Measurements from ENCODE around the gene BMERB1.
A peak's percentile ranks its signal among the peaks of the same experiment; 100 is the strongest.
"Not testable (repeated sequence)": the region's sequence is repeated elsewhere in the genome, so short reads cannot be mapped to it uniquely, and the experiment has no call there.

The BMERB1 gene

DNA sequence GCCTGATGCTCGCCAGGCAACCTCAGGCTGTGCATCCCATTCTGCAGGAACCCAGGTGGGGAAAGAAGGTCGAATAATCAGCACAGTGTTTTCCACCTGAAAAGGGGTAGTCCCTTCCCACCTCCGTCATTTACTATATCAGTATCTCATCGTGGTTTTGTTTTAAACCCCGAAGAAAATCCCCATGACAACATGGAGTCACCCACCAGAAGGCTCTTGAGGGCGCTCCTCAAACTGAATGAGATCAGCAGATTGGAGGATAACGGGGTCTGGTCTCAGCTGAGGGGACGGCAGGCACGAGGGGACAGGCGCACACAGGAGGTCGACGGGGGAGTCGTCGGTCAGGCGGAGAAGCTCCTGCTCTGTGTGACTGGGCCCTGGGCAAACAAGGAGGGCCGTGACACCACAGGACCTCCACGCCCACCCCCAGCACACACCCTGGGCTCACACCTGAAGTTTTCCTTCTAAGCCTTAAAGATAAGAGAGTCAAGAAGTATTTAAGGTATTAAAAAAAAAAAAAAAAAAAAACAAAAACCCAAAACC is 164.3 kb downstream of the BMERB1 start:
- DNase-seq = no peak

DNA sequence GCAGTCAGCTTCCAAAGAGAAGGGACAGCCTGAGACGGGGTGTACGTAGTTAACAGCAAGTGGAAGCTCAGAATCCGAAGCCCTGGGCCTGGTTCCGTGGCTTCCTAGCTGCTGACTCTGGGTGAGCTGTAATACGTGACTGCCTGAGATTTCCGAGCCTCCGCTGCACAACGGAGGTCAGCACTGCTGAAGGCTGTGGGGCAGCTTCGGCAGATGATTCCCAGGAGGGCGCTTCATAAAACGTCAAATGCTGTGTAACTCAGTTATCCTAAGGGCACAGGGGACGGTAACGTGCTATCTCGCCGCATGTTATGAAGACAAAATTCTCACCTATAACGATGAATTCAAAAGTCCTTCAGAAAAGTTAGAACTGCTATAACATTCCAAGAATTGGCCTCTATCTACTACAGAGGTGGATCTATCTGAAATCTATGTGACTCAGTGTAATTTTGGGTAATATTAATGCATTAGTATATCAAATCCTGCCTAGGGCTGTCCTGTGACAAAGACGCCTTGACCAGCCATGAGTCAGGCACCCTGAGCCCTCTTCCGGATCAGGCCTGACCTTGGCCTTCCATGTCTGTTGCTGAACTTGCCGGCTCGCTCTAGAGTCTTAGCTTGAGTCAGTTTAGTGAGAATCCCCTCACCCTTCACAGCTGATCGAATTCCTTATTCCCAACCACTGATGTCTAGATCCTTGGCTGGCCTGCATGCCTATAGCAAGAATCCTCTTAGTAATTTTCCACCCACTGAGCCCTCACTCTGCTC is 165.1 kb downstream of the BMERB1 start:
- no peak for DNase-seq

DNA sequence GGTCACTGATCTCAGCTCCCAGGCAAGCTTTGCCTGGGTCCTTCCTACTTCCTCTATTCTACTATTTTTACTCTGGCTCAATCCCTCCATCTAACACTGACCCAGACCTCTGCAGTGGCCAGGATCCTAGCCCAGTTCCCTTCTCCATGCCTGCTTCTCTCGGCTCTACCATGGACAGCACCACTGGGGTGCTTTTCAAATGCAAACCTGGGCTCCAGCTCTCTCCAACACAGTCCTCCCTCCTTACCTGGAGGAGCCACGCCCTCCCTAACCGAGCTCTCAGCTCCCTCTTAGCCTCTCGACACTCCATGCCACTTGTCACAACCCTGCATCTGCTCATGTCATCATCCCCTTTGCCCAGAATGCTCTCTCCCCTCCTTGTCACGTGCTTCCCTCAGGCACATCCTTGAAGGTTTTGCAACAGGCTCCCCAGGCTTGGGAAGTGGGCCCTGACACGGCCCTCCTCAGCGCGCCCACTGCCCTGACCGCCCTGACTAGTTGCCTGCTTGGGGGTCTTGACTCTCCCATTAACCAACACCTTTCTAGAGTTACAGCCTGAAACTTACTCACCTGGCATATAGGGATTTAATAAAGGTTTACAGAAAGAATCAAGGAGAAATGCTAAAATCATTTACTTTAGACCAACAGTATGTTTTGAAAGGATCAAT is 167.0 kb downstream of the BMERB1 start:
- DNase-seq = no peak

DNA sequence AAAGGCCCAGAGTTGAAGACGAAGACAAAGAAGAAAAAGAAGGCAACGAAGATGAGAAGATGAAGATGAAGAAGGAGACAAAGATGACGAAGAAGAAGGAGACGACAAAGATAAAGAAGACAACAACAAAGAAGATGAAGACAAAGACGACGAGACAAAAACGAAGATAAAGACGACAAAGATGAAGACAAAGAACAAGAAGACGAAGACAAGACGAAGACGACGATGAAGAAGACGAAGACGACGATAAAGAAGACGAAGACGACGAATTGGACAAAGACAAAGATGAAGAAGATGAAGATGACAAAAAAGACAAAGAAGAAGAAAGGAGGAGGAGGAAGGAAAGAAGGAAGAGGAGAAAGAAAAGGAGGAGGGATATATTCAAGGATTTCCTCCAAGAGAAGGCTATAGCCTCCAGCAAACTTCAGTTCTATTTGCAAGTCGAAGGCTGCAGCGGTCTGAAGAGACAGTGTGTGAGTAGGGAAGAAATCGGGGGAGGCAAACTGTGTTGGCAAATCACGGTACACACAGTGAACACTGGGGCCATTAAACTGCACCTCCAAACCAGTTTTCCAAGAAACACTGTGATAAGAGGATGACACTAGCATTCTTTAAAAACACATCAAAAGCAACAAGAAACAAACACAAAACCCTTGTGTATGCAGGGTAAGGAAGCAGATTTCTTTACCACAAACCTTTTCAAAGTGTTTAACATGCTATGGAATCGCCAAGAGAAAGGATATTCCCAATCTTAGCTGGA is 168.1 kb downstream of the BMERB1 start:
- no peak for DNase-seq

DNA sequence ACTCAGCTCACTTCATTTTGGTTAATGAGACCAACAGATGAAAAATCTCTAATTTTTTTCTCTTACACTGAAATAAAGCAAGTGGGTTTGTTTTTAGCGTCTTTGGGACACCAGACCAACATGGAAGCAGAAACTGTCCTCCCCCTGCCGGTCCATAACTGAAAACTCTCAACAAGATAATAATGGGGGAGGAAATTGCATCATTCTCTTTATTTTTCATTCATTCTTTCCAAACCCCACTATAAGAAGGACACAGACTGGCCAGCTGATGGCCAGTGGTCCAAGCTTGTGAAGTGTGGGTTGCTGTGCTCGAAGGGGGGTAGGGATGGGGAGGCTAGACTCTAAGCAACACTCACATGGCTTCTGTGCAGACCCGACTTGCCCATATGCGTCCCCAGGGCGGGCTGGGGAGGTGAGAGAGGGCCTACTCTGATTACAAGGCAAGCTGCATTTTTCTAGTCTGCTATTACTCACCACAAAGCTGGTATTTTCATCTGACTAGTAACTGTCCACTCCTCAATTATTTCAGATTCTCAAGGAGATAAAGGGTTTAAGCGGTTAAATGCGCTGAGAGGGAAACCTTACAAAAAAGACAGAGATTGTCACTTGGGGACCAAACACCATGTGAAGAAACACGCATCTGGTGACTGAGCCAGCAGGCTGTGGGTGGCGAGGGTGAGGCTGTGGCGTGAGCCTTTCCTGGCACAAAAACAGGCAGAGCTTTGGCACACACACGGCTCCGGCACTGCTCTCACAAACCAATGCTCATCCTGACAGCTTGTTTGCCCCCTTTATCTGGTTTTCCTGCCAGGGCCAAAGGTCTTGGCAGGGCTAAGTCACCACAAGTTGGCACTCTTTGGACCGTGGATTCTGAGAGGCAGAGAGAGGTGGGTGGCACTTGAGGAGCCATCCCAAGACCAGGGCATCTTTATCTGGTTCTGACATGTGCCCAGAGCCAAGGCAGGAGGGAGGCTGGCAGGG is 170.4 kb downstream of the BMERB1 start:
- DNase-seq = peak; percentile 25

DNA sequence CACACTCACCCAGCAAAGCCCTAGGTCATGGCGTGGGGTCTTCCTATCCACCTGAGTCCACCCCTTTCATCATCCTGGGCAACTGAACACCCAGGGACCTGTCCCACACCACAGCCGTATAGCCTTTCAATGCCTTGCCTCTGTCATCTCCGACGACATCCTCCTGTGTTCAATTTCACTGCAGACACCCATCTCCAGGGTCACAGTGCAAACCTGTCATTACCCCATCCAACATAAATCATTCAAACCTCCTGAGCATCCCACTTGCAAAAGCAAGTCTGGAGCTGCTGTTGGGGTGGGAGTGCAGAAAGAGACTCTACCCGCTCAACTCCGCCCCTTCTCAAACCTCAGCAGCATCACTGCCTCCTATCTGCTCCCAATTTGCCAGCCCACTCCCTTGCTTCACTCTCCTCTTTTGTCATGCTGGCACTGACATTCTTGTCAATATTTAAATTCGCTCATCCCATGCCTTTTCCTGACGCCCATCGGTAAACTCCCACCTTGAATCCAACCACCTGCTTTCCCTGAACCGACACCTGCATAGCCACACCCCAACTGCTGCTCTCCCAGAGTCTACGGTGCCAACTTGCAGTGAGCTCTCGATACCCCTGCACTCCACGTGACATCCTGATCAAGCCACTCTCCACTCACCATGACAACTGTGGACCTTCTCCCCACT is 171.6 kb downstream of the BMERB1 start:
- no peak for DNase-seq

DNA sequence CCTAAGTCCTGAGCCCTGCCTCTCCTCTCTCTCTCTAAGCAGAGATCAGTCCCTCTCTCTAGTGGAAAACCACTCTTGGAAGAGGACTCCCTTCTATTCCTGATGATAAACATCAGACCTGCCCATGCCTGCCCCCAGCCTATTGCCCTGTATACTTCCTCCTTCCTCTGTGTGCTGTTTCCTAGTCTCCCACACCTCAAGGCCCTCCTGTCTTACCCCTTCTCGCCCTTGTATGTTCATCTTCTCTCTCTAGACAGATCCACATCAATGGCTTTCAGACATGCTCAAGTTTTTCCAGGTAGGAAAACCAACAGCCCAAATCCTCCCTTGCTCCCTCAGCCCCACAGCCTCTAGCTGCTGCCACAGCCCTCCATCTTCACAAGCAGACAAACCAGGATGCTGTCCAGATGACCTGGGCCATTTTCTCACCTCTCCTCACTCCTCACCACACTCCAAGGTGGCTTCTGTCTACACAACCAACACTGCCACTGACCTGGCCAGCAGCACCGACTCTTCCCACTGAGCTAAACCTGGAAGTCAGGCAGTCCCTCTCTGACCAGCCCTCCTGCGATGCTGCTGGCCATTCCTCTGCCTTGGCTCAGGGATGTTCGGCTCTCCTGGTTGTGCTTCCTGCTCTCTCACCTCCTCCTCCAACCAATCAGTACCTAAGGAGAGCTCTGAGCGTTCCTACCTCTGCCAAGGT is 172.3 kb downstream of the BMERB1 start:
- DNase-seq = no peak

DNA sequence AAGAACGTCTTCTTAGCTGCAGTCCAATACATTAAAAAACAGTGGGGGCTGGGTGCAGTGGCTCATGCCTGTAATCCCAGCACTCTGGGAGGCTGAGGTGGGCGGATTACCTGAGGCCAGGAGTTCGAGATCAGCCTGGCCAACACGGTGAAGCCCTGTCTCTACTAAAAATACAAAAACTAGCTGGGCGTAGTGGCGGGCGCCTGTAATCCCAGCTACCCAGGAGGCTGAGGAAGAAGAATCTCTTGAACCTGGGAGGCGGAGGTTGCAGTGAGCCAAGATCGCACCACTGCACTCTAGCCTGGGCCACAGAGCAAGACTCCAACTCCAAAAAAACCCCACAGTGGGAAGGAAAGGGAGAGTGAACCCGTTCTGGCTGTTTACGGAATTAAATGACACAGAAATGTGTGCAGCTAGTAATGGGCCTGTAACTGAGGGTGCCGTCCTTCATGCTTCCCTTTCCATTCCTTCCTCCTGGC is 172.9 kb downstream of the BMERB1 start:
- not testable (repeated sequence) for DNase-seq

DNA sequence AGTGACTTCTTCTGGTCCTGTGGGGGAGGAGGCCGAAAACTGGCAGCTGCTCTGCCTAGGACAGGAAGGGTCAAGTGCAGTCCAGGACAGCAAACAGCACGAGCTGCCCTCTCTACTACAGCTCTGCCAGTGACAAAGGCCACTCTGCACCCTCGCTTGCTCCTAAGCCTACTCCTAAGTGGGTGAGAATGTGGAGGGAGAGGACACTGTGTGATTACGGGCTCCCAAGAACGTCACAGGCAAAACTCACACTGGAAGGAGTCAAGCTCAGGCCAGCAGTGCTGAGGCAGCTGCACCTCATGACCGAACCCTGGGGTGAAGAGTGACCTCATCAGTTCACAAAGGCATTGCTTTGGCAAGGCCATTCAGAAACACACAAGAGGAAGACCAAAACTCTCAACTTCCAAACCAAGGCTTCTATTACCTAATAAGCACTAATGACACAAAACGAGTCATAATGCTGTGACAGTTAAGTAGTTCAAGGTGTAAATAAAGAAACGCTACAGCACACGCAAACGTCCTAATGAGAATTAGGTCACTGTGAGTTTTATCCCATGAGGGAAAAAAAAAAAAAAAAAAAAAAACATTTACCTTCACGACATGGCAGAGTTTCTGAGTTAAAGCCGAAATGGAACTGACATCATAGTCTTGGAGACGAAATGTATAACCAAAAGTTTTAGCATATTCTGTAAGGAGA is 173.5 kb downstream of the BMERB1 start:
- DNase-seq = no peak

DNA sequence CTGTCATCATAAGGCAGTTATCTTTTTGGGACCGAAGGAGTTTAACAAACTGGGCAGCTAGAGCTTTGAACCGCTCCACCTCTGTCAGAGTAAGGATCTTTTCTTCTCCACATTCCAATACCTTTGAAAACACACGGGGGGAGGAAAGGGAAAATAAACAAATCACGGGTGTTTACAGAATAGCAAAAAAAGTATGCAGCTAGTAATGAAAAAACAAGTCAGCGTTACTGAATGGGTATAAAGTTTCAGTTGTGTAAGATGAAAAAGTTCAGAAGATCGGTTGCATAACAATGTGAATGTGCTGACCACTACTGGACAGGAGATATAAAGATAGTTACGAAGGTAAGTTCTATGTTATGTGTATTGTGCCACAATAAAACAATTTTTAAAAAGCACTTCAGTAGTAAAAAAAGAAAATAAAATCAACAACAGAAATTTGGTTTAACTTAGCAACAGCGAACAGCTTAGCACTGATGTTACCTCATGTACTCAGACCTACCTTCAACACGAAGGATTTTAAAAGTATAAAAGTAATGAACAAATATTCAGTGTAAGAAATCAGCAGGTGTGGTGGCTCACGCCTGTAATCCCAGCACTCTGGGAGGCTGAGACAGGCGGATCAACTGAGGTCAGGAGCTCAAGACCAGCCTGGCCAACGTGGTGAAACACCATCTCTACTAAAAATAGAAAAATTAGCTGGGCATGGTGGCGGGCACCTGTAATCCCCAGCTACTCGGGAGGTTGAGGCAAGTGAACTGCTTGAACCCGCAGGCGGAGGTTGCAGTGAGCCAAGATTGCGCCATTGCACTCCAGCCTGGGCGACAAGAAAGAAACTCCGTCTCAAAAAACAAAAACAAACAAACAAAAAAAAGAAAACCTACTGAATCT is 174.3 kb downstream of the BMERB1 start:
- DNase-seq = no peak

DNA sequence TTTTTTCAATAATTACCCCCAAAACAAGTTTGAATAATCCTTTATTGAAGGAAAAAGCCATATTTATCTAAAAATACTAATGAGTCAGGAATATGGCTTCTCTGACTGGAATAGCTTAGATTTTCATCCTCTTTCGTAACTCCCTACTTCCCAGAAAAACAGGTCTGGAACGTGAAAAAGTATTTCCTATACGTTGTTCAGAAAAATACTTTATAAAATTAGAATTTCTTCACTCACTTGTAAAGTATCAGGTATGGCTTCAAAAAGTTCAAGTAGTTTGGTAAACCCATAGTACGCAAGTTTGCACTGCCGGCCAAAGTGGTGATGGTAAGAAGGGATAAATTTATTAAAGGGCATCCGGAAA is 174.9 kb downstream of the BMERB1 start:
- no peak for DNase-seq

DNA sequence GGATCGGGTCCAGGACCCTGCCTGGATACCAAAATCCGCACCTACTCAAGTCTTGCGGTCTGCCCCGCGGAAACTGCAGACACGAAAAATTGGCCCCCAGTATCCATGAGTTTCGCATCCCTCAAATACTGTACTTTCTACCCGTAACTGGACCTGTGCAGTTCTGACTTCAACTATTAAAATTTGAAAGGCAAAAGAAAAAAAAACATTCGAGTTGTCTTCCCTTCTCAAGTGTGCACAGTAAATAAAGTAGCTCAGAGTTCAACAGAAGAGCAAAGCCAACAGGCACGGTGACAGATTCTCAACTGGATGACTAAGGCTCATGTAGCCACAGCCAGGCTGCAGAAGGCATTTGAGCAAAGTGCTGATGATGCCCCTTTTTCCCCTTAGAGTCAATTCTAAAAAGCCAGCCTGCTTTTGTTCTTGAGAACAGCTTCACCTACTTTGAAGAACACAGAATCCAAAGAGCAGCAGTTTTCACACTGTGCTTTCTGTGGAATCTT is 176.0 kb downstream of the BMERB1 start:
- DNase-seq = no peak

DNA sequence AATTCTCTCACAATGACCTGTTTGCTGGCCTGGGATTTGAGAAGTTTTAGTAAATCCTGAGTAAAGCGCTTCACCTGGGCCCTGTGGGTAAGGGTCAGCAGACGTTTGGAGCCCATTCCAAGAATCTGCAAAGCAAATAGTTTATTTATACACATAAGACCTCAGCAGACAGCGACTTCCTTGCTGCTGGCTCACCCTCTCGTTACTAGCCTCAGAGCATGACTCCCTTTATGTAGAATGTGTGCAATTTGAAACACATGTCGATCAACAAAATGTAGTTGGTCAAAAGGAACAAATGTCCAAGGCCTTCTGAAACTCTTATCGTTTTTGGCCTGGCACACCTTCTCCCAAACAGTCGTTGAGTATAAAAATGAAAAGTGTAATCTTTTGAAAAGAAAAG is 177.2 kb downstream of the BMERB1 start:
- DNase-seq = no peak

DNA sequence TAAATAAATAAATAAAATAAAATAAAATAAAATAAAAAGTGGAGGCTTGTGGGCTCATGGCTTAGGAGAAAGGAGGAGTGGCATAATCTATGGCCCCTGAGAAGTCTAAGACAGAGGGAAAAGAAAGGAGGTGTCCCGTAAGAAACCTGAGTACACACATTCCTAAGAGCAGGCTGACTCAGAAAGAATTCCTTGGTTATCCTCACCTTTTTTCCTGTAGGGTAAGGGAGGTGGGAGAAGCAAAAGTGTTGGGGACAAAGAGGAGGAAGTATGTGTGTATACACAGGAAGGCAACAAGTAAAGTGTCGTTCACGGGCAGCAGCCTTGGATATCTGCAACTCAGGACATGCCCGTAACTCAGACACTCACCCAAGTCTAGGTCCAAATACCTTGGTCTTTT is 179.3 kb downstream of the BMERB1 start:
- no peak for DNase-seq

DNA sequence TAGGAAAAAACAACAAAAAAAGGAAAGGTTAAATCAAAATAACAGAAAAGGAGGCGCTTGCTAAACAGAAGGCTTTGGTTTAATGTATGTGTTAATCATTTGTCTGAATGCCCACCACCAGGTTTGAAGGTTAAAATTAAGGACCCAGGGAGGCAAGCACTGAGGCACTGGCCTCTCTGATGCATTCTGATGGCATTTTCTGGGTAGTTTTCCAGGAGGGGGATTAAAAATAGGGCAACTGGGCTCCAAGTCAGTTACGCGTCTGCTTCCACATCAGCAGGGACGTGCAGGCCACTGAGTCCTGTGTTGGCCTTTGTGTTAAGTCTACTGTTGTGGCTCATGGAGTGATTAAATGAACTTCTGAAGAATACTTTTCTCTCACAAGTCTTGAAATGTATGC is 181.6 kb downstream of the BMERB1 start:
- DNase-seq = no peak

DNA sequence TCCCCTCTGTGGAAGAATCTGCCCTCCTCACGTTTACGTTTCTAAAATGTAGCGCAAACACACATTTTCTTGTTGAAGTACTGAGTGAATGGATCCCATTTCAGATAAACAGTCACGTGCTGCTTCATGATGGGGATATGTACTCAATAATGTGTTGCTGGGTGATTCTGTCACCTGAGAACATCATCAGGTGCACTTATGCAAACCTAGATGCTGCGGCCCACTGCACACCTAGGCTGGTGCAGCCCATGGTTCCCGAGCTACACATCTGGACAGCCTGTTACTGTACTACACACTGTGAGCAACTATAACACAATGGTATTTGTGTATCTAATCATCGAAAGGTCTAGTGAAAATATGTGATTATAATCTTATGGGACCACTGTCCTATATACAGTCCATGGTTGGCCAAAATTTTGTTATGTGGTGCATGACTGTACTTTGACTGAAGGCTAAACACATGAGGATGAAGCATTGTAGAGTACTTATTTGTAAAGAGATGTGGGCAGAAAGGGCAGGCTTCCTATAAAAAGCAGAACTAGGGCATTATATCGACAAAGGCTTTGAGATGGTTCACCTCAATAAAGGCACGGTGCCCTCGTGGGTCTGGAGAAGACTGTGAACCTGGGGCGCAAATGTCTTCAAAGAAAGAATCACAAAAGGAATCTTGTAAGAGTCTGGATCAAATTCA is 182.2 kb downstream of the BMERB1 start:
- DNase-seq = no peak

DNA sequence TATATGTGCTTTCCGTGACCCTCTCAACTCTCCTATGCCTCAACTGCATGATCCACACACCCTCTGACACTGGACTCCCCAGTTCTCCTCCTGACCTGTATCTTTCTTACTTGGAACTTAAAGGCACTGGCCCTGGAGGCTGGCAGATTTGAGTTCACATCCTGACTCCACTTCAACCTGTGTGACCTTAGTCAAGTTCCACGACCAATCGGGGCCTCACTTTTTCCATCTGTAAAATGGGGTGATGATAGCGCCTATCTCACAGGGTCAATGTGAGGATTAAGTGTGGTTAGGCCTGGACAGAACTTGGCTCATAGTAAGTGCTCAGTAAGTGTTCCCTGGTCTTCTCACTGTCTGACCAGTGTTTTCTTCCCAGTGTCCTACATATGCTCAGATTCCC is 183.5 kb downstream of the BMERB1 start:
- no peak for DNase-seq

DNA sequence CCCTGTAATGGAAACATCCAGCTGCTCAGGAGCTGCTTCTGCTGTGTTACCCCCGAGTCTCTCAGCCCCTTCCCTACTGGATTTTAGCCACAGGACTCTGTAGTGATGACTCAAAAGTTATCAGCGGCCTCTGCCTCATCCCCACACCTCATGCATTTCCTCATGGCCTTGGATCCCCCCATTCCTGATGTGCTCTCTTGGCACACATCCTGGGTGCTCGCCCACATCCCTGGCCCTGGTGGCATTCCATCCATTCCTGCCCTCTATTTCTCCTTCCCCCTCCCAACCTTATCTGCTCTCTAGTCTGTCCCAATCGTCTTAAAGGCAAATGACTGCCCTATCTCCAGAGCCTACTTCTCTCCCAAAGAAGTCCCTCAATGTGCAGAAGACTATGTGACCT is 184.0 kb downstream of the BMERB1 start:
- no peak for DNase-seq
